GM19468 (cell line): ENCODE data around the gene PRSS3.
"Not testable (repeated sequence)": the region's sequence is repeated elsewhere in the genome, so short reads cannot be mapped to it uniquely, and the experiment has no call there.

Source experiments
- ATAC-seq: cut with Tn5 transposase; IDR thresholded peaks from one replicate; pipeline ENCODE4 v1.9.1; 2021; ENCODE audit warnings: mild to moderate bottlenecking, moderate library complexity, moderate number of reproducible peaks; ENCODE audit not compliant: unreplicated experiment; ENCODE audit errors: extremely low read depth

PRSS3 gene

GRCh38 chr9:33795281-33795680, at the start of gene PRSS3:
TSS of gene PRSS3 (plus strand) at chr9:33795561. CDS start at chr9:33795574, 13 bp downstream.
- no peak for ATAC-seq

- ATAC-seq = no peak
Observed at GRCh38 chr9:33748633-33749304, 46.6 kb upstream of the PRSS3 start.

GRCh38 chr9:33749305-33749654, 46.1 kb upstream of the PRSS3 start:
- not testable (repeated sequence) for ATAC-seq

- no peak for ATAC-seq
Observed at GRCh38 chr9:33750307-33750838, 45.0 kb upstream of the PRSS3 start.

- no peak for ATAC-seq
Observed at GRCh38 chr9:33750839-33751339, 44.5 kb upstream of the PRSS3 start.

- no peak for ATAC-seq
Observed at GRCh38 chr9:33751536-33752129, 43.7 kb upstream of the PRSS3 start.

- ATAC-seq = no peak
Observed at GRCh38 chr9:33752130-33752637, 43.2 kb upstream of the PRSS3 start.

GRCh38 chr9:33752789-33753188, 42.6 kb upstream of the PRSS3 start:
- ATAC-seq = not testable (repeated sequence)

- not testable (repeated sequence) for ATAC-seq
Observed at GRCh38 chr9:33759648-33760047, 35.7 kb upstream of the PRSS3 start.

GRCh38 chr9:33762343-33762742, 33.0 kb upstream of the PRSS3 start:
- ATAC-seq = no peak

GRCh38 chr9:33763709-33764108, 31.7 kb upstream of the PRSS3 start:
- ATAC-seq = not testable (repeated sequence)

GRCh38 chr9:33765411-33765810, 29.9 kb upstream of the PRSS3 start:
- ATAC-seq = no peak

GRCh38 chr9:33770156-33770880, 25.0 kb upstream of the PRSS3 start:
- ATAC-seq = not testable (repeated sequence)

- ATAC-seq = not testable (repeated sequence)
Observed at GRCh38 chr9:33773135-33773534, 22.2 kb upstream of the PRSS3 start.

GRCh38 chr9:33774074-33774659, 21.2 kb upstream of the PRSS3 start:
- ATAC-seq = not testable (repeated sequence)

GRCh38 chr9:33776578-33776977, 18.8 kb upstream of the PRSS3 start:
- ATAC-seq = no peak

- ATAC-seq = no peak
Observed at GRCh38 chr9:33778700-33779351, 16.5 kb upstream of the PRSS3 start.

- ATAC-seq = no peak
Observed at GRCh38 chr9:33780276-33780675, 15.1 kb upstream of the PRSS3 start.

GRCh38 chr9:33781736-33782135, 13.6 kb upstream of the PRSS3 start:
- no peak for ATAC-seq
